WTC11 (cell line): ENCODE data around the gene UBE2J2. TPM values are rescaled to one million over a fixed set of nuclear protein-coding genes. Genes with fewer than 3 reads are reported as not detected.

Experiments
- ATAC-seq: fragments of 200-7000 bp; cut with Tn5 transposase; 2 replicates; pipeline ENCODE4 v1.10.0; 2021; ENCODE audit warnings: mild to moderate bottlenecking, moderate library complexity
- CTCF ChIA-PET: fragments of 300-600 bp; sonication (Branson Sonifier 250); formaldehyde crosslinking; loops from one replicate; lab custom pipeline; 2021; ENCODE audit warnings: antibody characterized with exemption; lab: Charles Lee
- POLR2A ChIA-PET: fragments of 350-600 bp; sonication (Branson Sonifier 250); formaldehyde crosslinking; loops from one replicate; lab custom pipeline; 2021; ENCODE audit warnings: antibody characterized with exemption; lab: Charles Lee
- DNase-seq: peaks from one replicate; pipeline ENCODE4 v3.0.0; 2021; ENCODE audit warnings: low spot score
- H3K27ac Mint-ChIP-seq: 2 replicates; pipeline ENCODE4 v1.8.0; 2021; ENCODE audit warnings: mixed read lengths
- H3K27me3 Mint-ChIP-seq: 2 replicates; pipeline ENCODE4 v1.8.0; 2021; ENCODE audit warnings: low read depth, mild to moderate bottlenecking, moderate library complexity, mixed read lengths
- H3K36me3 Mint-ChIP-seq: 2 replicates; pipeline ENCODE4 v1.8.0; 2021; ENCODE audit warnings: mixed read lengths
- H3K4me1 Mint-ChIP-seq: 2 replicates; pipeline ENCODE4 v1.8.0; 2022; ENCODE audit warnings: mixed read lengths
- H3K4me3 Mint-ChIP-seq: 2 replicates; pipeline ENCODE4 v1.8.0; 2021; ENCODE audit warnings: mild to moderate bottlenecking, moderate library complexity, mixed read lengths
- H3K9me3 Mint-ChIP-seq: 2 replicates; pipeline ENCODE4 v1.8.0; 2021; ENCODE audit warnings: mixed read lengths
- ARID4B ChIP-seq: sonication (generic); formaldehyde crosslinking; IDR thresholded peaks from 2 replicates; pipeline ENCODE4 v1.8.0; 2023; ENCODE audit warnings: missing genetic modification reagents, mild to moderate bottlenecking, borderline replicate concordance
- E2F1 ChIP-seq: sonication (generic); formaldehyde crosslinking; IDR thresholded peaks from 2 replicates; pipeline ENCODE4 v1.8.0; 2022; ENCODE audit warnings: mild to moderate bottlenecking, missing genetic modification reagents
- ELF4 ChIP-seq: sonication (generic); formaldehyde crosslinking; IDR thresholded peaks from 2 replicates; pipeline ENCODE4 v1.8.1; 2022; ENCODE audit warnings: low read depth, mild to moderate bottlenecking, moderate library complexity, missing genetic modification reagents
- ETV6 ChIP-seq: sonication (generic); formaldehyde crosslinking; IDR thresholded peaks from 2 replicates; pipeline ENCODE4 v1.8.1; 2022; ENCODE audit warnings: mild to moderate bottlenecking, missing genetic modification reagents
- GTF2I ChIP-seq: fragments of 250-450 bp; sonication (Bioruptor Pico); conservative IDR thresholded peaks from 2 replicates; pipeline ENCODE4 v1.4.0; 2021; ENCODE audit warnings: mild to moderate bottlenecking
- HMGA2 ChIP-seq: fragments of 250-450 bp; sonication (Bioruptor Pico); IDR thresholded peaks from 2 replicates; pipeline ENCODE4 v1.4.0; 2021; ENCODE audit warnings: mild to moderate bottlenecking, moderate library complexity
- HMGXB4 ChIP-seq: sonication (generic); formaldehyde crosslinking; IDR thresholded peaks from 2 replicates; pipeline ENCODE4 v1.8.1; 2023; ENCODE audit warnings: mild to moderate bottlenecking, moderate library complexity, missing genetic modification reagents
- JAZF1 ChIP-seq: fragments of 250-450 bp; sonication (Bioruptor Pico); IDR thresholded peaks from 2 replicates; pipeline ENCODE4 v1.9.0; 2021; ENCODE audit warnings: moderate library complexity, mild to moderate bottlenecking, inconsistent platforms
- JUN ChIP-seq: sonication (generic); formaldehyde crosslinking; IDR thresholded peaks from 2 replicates; pipeline ENCODE4 v1.8.0; 2023; ENCODE audit warnings: mild to moderate bottlenecking, missing genetic modification reagents
- KAT7 ChIP-seq: sonication (generic); formaldehyde crosslinking; IDR thresholded peaks from 2 replicates; pipeline ENCODE4 v1.8.1; 2023; ENCODE audit warnings: missing genetic modification reagents, mild to moderate bottlenecking, borderline replicate concordance
- PRRX2 ChIP-seq: fragments of 250-450 bp; sonication (Bioruptor Pico); IDR thresholded peaks from 2 replicates; pipeline ENCODE4 v1.8.0; 2021; ENCODE audit warnings: mild to moderate bottlenecking
- TCF7 ChIP-seq: sonication (generic); formaldehyde crosslinking; IDR thresholded peaks from 2 replicates; pipeline ENCODE4 v1.8.0; 2022; ENCODE audit warnings: mild to moderate bottlenecking, low read depth, missing genetic modification reagents, moderate library complexity
- USF2 ChIP-seq: sonication (generic); formaldehyde crosslinking; IDR thresholded peaks from 2 replicates; pipeline ENCODE4 v1.8.1; 2023; ENCODE audit warnings: mild to moderate bottlenecking, missing genetic modification reagents, moderate library complexity
- ZNF671 ChIP-seq: fragments of 250-450 bp; sonication (Bioruptor Pico); IDR thresholded peaks from 2 replicates; pipeline ENCODE4 v1.8.0; 2021; ENCODE audit warnings: mild to moderate bottlenecking
- total RNA-seq: library from RNA; stranded (reverse); gene quantifications from 3 replicates; pipeline ENCODE4 v1.2.3, GENCODE V29; 2021
- TF ChIP-seq, protein P1 (sequence below): sonication (generic); formaldehyde crosslinking; conservative IDR thresholded peaks from 2 replicates; pipeline ENCODE4 v1.8.1; 2022; ENCODE audit warnings: mild to moderate bottlenecking, missing genetic modification reagents
- TF ChIP-seq, protein P2 (sequence below): fragments of 200-600 bp; IDR thresholded peaks from 2 replicates; pipeline ENCODE4 v1.8.0; 2022; ENCODE audit warnings: antibody characterized with exemption
- TF ChIP-seq, protein P3 (sequence below): sonication (generic); formaldehyde crosslinking; IDR thresholded peaks from 2 replicates; pipeline ENCODE4 v1.8.1; 2022; ENCODE audit warnings: mild to moderate bottlenecking, missing genetic modification reagents, moderate library complexity, borderline replicate concordance
- TF ChIP-seq, protein P4 (sequence below): sonication (generic); formaldehyde crosslinking; IDR thresholded peaks from 2 replicates; pipeline ENCODE4 v1.8.1; 2022; ENCODE audit warnings: low read depth, missing genetic modification reagents, borderline replicate concordance
- TF ChIP-seq, protein P5 (sequence below): sonication (generic); formaldehyde crosslinking; IDR thresholded peaks from 2 replicates; pipeline ENCODE4 v1.8.1; 2022; ENCODE audit warnings: missing genetic modification reagents, borderline replicate concordance

The UBE2J2 gene
- total RNA-seq, 1 experiment from 2014 or later, result 72.2 TPM

DNA sequence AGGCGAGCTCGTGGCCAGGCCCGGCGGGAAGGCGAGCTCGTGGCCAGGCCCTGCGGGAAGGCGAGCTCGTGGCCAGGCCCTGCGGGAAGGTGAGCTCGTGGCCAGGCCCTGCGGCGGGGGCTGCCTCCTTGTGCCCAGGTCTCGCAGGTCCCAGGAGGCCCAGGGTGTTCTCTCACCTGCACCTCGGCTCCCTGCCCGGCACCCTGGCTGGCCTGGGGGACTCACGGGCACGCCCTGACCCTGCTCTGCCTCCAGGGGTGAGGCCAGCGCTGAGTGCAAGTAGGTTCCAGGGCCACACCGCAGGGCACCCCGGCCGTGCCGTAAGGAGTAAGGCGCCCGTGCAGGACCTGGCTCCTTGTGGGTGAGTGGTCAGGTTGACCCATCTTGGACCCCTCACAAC lies 46.3 kb downstream of the UBE2J2 start (continued):
- TF ChIP-seq, protein P1, sequence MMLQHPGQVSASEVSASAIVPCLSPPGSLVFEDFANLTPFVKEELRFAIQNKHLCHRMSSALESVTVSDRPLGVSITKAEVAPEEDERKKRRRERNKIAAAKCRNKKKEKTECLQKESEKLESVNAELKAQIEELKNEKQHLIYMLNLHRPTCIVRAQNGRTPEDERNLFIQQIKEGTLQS (CRISPR knock-in tag), result no peak
- TF ChIP-seq PRRX2 (CRISPR knock-in tag) (no peak), ZNF671 (CRISPR knock-in tag) (no peak)
- TF ChIP-seq, protein P2, sequence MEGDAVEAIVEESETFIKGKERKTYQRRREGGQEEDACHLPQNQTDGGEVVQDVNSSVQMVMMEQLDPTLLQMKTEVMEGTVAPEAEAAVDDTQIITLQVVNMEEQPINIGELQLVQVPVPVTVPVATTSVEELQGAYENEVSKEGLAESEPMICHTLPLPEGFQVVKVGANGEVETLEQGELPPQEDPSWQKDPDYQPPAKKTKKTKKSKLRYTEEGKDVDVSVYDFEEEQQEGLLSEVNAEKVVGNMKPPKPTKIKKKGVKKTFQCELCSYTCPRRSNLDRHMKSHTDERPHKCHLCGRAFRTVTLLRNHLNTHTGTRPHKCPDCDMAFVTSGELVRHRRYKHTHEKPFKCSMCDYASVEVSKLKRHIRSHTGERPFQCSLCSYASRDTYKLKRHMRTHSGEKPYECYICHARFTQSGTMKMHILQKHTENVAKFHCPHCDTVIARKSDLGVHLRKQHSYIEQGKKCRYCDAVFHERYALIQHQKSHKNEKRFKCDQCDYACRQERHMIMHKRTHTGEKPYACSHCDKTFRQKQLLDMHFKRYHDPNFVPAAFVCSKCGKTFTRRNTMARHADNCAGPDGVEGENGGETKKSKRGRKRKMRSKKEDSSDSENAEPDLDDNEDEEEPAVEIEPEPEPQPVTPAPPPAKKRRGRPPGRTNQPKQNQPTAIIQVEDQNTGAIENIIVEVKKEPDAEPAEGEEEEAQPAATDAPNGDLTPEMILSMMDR, result no peak

DNA sequence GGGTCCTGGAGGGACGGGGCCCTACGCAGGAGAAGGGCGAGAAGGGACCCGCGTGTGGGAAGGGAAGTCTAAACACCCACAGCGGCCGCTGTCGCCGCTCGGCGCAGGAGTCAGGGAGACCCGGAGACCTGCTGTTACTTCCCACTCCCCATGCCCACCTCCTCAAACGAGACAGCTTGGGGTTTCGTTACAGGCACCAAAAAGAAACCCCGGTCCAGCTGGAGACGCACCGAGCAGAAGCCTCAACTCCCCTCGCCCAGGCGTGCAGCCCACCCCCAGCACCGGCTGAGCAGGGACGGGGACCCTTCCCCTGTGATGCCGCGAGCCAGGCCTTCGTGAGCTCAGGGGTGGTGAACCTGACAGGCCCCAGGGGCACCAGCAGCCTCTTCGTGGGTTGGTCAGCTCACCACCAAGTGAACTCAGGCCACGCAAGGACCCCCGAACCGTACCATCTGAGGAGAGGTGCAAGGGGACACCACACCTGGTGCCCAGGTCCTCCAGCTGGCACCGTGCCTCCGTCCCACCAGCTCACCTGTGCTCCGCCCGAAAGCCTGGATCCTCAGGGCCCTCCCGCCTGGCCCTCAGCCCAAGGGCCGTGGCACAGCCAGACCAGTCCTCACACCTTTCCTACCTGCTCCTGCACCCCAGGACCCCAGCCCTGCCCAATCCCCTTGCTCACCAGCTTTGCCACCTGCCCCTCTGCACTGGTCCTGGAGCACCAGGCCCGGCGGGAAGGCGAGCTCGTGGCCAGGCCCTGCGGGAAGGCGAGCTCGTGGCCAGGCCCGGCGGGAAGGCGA lies 46.9 kb downstream of the UBE2J2 start:
- peaks cover 7% of the 10 kb centered on the region for H3K4me1 Mint-ChIP-seq
- POLR2A ChIA-PET, result no interaction called here
- DNase-seq (no peak), ATAC-seq (no peak)
- no peak overlapping the region for H3K4me3 Mint-ChIP-seq
- H3K27ac Mint-ChIP-seq, result no peak overlapping the region
- TF ChIP-seq USF2 (CRISPR knock-in tag), result no peak
- TF ChIP-seq JUN (CRISPR knock-in tag), result no peak
- TF ChIP-seq, protein P3, sequence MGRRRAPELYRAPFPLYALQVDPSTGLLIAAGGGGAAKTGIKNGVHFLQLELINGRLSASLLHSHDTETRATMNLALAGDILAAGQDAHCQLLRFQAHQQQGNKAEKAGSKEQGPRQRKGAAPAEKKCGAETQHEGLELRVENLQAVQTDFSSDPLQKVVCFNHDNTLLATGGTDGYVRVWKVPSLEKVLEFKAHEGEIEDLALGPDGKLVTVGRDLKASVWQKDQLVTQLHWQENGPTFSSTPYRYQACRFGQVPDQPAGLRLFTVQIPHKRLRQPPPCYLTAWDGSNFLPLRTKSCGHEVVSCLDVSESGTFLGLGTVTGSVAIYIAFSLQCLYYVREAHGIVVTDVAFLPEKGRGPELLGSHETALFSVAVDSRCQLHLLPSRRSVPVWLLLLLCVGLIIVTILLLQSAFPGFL (CRISPR knock-in tag), result no peak
- TF ChIP-seq ELF4 (CRISPR knock-in tag), result no peak
- TF ChIP-seq TCF7 (CRISPR knock-in tag), result no peak
- no peak for TF ChIP-seq ARID4B (CRISPR knock-in tag)
- TF ChIP-seq HMGA2, result no peak
- TF ChIP-seq PRRX2 (CRISPR knock-in tag), result no peak
- TF ChIP-seq, protein P1 (CRISPR knock-in tag), result no peak
- no peak for TF ChIP-seq KAT7 (CRISPR knock-in tag)
- TF ChIP-seq, protein P4, sequence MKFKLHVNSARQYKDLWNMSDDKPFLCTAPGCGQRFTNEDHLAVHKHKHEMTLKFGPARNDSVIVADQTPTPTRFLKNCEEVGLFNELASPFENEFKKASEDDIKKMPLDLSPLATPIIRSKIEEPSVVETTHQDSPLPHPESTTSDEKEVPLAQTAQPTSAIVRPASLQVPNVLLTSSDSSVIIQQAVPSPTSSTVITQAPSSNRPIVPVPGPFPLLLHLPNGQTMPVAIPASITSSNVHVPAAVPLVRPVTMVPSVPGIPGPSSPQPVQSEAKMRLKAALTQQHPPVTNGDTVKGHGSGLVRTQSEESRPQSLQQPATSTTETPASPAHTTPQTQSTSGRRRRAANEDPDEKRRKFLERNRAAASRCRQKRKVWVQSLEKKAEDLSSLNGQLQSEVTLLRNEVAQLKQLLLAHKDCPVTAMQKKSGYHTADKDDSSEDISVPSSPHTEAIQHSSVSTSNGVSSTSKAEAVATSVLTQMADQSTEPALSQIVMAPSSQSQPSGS (CRISPR knock-in tag), result no peak
- TF ChIP-seq HMGXB4, result no peak
- TF ChIP-seq JAZF1 (CRISPR knock-in tag), result no peak
- no peak for TF ChIP-seq ETV6 (CRISPR knock-in tag)
- no peak for TF ChIP-seq E2F1 (CRISPR knock-in tag)
- no peak for TF ChIP-seq GTF2I
- TF ChIP-seq, protein P5, sequence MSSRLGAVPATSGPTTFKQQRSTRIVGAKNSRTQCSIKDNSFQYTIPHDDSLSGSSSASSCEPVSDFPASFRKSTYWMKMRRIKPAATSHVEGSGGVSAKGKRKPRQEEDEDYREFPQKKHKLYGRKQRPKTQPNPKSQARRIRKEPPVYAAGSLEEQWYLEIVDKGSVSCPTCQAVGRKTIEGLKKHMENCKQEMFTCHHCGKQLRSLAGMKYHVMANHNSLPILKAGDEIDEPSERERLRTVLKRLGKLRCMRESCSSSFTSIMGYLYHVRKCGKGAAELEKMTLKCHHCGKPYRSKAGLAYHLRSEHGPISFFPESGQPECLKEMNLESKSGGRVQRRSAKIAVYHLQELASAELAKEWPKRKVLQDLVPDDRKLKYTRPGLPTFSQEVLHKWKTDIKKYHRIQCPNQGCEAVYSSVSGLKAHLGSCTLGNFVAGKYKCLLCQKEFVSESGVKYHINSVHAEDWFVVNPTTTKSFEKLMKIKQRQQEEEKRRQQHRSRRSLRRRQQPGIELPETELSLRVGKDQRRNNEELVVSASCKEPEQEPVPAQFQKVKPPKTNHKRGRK (CRISPR knock-in tag), result no peak
- peaks cover 22% of the 10 kb centered on the region for H3K36me3 Mint-ChIP-seq
- no peaks in the 10 kb centered on the region for H3K9me3 Mint-ChIP-seq
- no peaks in the 10 kb centered on the region for H3K27me3 Mint-ChIP-seq
- CTCF ChIA-PET, result no interaction called here
